DLD1 (cell line): ENCODE data around the gene UTP25.

Source experiments
- in situ Hi-C: cut with HindIII; loops from 2 replicates; pipeline ENCODE4 v1.10.0; 2017; ENCODE audit warnings: low sequenced_read_pairs

The UTP25 gene

DNA sequence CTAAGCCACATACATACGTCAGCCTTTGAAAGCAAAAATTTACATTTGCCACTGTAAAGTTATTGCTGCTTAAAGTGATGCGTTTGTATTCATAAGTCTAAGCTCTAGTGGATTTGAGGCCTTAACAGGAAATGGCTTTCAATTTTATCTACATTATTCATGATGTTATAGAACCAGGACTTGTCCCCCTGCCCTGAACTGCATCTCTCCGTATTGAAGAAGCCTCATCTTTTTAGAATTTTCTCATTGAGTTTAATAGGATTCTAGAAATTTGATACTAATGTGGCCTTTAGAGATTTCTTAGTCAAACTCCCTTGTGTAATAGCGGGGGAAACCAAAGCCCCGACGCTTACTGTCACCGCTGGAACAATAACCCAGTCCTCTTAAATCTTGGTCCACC lies 9.9 kb downstream of the UTP25 start:
- in situ Hi-C loops = no loop called here

DNA sequence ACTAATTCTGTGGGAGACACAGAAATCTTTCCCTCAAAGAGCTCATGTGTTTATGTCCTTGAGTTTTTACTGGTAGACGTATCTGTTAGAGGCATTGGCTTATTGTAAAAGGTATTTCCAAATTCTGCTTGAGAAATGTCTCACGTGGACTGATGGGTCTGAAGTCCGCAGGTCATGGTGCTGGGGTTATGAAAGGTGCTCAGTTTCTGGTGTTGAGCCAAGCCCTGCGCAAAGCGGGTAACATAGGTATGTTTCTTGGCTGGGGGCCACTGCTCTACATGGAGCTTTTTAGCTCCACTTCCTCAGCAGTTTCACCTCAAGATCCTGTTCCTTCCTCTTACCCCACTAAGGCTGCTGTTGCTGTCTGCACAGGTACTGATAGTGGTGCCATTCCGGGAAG lies 10.8 kb downstream of the UTP25 start:
- in situ Hi-C loops = no loop called here

DNA sequence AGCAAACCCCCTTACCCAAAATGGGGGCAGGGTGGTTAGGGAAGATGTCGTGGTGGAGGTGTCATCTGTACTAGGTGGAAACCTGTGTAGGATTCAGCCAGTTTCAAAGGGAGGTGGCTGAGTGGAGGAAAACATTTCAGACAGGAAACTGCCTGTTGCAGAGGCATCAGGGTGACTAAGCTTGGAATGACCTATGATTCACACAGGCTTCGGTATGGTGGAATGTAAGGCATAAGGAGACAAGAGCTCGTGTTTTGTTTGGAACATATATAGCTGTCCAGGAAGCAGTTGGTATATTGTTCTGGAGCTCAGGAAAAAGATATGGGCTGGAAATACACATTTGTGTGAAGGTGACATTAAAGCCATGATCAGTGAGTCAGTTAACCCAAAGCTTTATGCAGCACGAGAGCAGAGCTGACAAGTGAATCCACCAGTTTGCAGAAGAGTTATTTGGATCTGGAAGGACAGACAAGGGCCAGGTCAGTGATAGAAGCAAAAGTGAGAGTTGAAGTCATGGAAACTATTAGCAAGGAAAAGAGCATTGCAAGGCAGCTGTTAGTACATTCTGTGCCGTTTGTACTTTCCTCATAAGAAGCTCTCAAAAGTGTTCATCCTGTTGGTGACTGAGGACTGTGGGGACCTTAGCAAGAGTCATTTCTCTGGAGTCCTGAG lies 12.2 kb downstream of the UTP25 start:
- in situ Hi-C loops = no loop called here

DNA sequence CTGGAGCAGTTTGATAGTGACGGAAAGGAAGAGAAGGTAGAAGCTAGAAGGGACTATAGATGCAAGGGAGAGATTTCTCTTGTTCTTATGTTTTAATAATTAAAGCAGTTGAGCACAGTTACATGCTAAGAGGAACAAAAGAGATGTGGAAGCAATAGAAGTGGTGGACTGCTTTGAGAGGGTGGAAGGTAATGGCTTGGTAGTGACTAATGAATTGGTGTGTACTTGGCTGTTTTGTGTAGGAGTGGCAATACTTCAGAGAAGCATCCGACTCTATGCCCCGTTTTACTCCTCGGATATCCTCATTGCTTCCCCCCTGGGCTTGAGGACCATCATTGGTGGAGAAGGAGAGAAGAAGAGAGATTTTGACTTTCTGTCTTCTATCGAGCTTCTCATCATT lies 12.8 kb downstream of the UTP25 start:
- in situ Hi-C loops = no loop called here

DNA sequence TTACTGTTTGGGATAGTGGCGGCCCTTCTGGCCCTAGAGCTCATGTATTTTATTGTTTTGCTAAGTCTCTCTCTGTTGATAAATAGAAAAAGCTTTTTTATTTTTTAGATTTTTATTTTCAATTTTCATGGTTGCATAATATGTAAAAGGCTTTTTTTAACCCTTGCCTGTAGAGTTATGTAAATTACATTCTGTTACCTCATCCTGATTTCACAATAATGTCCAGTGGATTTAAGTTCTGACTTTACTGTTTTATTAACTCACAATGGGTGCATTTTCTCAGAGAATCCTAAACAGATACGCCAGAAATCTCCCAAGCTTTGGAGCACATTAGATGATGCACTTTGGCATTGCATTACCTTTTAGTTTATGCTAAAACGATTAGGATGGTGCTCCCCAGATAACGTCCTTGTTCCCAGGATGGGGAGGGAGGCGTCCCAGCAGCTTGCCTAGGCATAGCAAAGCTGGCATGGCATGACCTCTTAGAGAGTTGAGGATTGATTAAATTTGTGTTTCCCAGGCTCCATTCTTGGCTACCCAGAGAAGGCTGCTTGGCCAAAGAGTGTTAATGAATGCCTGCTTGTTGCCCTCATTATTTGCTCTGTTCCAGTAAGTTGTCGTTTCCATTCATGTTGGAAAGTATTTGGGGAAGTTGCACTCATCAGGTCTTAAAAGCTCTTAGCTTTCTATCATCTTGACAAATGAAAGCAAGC lies 17.1 kb downstream of the UTP25 start:
- in situ Hi-C loops = no loop called here

DNA sequence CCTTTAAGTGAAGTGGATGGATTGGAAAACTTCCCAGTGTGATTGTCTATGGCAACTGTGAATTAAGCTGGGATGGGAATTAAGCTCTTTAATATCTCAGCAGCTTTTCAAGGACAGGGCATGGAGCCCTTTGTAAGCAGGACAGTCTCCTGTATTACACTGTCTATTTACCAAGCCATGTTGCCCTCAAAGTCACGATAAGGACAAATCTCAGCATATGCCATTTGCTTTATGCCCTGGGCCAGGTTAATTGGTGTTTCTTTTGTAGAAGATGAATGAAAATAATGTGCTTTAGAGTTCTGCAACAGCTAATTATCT lies 17.6 kb downstream of the UTP25 start:
- in situ Hi-C loops = no loop called here

DNA sequence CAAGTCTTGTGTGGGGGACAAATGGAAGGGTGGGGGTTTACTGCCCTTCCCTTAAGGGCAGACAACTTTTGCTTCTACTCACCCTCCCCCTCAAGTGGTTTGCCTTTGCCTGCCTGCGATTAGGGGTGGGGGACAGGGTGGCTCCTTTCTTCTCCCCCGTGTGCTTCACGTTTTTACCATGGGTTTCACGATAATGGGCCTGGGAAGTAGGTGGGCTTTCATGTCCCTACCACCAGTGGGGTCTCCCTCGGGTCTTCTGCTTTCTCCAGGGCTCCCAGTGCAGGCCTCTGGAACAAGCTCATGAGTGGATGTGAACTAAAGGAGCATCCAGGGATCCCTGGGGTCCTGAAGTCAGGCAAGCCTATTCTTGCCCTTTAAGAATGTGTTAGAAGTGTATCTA lies 21.6 kb downstream of the UTP25 start:
- in situ Hi-C loops = no loop called here

DNA sequence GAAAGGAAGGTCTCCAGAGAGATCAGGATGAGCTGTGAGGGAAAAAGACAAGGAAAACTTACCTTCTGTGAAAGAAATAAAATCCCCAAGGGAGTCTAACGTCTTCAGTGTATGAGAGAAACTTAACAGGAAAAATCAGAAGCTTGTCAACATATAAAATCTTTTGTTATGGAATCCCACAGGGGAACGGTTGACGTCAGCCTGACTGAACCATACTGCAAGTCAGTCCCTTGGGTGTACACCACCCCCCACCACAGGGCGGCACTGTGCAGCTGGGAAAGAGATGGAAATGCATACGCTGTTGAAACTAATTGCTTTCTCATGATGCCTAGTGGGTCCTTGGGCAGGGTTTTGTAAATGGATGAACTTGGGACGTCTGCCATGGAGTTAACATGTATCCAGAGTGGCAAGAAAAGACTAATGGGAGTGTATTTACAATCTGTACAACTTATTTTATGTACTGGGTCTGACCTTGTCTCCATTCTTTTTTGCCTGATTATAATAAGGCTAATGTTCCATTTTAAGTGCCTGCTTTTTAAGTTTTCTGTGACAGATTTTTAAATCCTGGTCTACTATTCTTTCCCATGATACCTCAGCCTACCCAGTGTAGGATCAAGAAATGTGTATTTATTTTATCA lies 22.7 kb downstream of the UTP25 start:
- in situ Hi-C loops = no loop called here

DNA sequence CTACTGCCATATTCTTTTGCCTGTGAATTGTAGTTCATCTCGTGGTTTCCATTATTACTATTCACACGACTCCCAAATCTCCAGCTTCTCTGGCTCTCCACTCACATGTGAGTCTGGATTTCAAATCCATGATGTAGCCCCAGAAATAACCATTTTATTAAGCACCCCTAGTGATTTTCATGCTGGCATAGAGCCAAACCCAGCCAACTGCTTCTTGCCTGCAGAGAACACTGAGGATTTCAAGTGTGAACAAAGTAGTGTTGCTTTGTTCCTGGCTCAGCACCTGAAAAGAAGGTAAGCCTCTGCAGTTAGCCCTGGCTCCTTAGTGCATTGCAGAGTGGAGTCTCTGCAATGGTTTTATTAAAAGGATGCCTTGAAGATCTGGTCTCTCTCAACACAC lies 25.9 kb downstream of the UTP25 start:
- in situ Hi-C loops = no loop called here

DNA sequence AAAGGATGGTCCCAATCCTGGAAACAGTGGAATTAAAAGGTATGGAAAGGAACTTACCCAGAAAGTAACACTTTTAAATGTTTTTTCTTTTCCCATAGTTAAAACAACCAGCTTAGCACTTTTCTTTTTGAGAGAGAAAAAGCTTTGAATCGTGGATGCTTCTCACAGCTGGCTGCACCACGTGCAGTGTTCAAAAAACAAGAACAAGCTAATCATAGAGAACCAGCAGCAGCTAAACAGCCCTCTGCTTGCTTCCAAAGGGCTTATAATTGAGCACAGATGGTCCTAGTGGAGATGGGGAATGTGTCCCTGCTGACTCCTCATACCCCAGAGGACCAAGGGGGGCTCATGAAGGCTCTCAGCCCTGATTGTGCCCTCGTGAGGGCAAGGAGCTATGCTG lies 26.4 kb downstream of the UTP25 start:
- in situ Hi-C loops = no loop called here

DNA sequence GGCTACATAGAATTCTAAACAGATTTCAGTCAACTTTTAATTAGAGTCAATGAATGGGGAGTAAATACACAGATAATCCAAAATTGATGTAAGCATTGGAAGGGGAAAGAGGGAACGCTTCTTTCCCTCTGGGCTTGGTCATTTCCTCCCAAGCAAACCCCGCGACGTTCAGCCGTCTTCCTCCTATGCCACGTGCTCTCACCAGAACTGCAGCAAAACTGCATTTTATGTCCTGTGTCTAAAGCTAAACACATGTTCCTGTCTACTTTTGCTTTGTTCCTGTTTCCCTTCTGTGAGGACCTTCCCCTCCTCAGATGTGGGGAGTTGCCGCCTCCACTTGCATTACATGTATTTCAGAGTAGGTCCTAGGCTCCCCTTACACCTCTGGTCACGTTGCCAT lies 27.2 kb downstream of the UTP25 start:
- in situ Hi-C loops = no loop called here

DNA sequence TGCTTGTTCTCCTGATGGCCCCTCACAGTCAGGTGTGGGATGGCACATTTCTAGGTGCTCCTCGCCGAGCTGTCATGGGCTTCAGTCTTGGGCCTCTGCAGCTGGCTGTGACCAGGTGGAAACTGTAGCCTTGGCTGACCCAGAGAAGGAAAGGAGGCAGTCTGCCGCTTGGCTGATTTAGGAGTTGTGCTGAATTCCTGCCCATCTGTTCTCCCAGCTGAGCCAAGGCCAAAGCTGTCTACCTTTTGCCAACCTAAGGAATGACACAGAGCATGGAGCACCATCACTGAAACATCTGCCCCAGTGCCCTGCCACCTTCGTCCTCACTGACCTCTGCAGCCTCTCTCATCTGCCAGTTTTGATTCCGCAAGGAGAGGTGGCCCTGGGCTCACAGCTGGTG lies 27.9 kb downstream of the UTP25 start:
- in situ Hi-C loops = no loop called here

DNA sequence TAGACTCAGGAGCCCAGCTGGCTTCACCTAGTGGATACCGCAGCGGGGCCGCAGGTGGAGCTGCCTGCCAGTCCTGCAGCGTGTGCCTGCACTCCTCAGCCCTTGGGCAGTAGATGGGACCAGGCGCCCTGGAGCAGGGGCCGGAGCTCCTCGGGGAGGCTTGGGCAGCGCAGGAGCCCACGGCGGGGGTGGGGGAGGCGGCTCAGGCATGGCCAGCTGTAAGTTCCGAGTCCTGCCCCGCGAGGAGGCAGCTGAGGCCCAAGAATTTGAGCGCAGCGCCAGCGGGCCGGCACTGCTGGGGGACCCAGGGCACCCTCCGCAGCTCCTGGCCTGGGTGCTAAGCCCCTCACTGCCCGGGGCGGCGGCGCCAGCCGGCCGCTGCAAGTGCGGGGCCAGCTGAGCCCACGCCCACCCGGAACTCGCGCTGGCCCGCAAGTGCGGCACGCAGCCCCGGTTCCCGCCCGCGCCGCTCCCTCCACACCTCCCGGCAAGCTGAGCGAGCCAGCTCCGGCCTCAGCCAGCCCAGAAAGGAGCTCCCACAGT lies 30.9 kb downstream of the UTP25 start:
- in situ Hi-C loops = no loop called here

DNA sequence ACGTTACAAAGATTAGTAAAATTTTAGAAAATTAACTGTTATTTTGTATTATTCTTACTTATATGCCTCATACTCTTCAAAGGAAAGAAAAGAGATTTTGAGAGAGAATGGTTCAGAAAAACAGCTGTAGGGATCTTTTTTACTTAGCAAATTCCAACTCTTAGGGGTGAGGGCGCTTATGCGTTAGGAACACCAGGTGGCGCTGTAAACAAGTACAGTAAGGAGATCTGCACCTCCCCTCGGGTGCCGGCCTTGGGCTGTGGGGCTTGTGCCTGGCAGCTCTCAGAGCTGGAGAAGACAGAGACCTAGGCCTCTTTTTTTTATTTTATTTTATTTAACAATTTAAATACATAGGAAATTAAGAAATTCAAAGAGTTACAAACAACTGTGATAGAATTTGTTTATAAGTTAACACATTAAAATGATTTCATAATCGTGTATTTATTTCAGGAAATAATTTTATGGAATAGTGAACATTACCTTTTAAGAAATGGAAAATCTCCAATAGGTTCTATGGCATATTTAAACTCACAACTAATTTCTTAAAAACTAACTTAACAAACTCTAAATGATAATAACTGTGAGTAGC lies 32.6 kb downstream of the UTP25 start:
- in situ Hi-C loops = no loop called here

DNA sequence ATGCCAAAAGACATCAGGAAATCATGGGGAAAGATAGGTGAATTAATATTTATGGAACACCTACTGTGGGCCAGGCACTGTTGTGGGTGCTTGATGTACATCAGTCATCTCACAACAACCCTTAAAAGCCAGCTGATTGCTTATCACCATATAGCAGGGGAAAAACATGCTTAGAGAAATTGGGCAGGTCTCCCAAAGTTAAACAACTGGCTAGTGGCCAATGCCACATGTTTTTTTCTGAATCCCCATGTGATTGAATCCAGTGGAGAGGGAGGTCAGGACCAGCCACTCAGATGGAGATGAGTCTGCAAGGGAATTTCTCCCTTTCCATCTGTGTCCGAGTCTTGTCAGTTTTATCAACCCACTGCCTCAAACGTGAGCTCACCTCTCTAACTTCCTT lies 33.5 kb downstream of the UTP25 start:
- in situ Hi-C loops = no loop called here

DNA sequence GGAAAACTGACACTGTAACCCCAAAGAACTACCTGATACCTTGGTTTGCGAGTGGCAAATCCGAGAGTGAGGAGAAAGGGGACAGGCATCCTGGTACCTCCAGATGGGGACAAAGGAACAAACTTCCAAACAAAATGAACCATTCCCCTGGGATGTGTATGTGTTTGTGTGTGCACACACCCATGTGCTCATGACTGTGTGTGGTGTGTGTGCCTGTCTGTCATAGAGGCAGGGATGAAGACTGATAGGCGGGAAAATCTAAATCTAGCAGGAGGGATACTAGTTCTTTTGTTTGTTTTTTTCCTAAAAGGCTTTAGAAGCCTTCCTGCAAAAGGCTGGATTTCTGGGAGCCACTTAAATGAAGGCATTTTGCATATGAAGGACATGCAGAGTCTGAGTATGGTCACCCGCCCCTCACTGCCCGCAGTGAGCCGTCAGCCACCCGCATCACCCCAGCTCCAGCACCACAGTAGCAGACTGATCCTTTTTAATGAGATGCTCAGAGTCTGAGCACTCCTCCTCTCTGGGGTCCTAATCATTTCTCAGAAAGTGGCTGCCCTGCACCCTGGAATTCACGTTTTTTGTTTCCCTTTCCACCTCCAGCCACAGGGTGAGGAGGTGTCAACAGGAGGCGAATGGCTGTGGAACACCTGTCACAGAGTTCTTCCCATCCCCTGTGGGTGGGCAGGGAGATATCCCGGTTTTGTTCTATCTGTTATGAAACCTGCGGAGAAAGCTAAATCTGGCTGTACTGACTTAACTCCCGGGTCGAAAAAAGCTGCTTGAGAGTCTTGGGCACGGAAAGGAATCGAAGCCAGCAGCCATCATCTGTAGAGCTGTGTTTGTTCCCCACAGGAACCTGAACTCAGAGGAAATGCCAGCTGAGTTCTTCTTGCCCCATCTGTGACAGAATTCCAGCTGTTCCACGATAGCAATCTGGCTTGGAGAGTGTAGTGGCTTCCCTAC lies 34.9 kb downstream of the UTP25 start:
- in situ Hi-C loops = no loop called here

DNA sequence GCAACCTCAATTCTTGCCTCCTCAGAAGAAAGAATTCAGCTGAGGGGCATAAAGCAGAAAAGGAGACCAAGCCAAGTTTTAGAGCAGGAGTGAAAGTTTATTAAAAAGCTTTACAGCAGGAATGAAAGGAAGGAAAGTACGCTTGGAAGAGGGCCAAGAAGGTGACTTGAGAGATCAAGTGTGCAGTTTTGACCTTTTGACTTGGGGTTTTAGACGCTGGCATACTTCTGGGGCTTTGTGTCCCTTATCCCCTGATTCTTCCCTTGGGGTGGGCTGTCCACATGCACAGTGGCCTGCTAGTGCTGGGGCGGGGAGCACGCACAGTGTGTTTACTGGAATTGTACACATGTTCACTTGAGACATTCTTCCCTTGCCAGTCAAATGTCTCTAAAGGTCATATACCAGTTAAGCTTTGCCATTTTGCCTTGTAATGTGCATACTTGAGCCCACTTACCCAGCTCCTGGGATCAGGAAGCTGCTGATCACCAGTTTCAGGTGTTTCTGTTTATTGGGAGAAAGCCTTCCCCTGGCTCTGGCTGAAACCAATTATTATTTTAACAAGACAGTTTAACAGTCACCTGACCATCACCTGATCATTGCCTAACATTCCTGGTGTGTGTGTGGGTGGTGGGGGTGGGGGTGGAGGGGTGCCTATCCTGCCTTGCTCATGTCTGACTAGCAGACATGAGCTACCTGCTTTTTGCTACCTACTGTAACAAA lies 36.2 kb downstream of the UTP25 start:
- in situ Hi-C loops = no loop called here

DNA sequence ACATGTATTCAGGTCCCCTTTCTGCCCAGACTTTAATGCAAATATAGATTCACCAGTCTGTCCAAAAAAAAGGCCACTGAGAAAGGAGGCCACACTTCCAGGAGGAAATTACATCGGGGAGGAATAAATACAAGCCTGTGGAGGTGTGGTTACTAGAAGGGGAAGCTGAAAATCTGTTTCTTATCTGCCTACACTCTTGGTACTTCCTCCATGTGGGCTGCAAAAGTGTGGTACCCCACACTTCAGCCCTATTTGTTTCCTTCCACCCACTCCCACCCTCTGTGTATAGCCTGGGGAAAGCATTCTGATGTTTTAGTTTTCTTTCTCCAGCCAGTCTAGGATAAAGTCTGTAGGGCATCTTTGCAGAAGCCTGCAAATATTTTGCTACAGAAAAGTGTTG lies 38.4 kb downstream of the UTP25 start:
- in situ Hi-C loops = no loop called here

DNA sequence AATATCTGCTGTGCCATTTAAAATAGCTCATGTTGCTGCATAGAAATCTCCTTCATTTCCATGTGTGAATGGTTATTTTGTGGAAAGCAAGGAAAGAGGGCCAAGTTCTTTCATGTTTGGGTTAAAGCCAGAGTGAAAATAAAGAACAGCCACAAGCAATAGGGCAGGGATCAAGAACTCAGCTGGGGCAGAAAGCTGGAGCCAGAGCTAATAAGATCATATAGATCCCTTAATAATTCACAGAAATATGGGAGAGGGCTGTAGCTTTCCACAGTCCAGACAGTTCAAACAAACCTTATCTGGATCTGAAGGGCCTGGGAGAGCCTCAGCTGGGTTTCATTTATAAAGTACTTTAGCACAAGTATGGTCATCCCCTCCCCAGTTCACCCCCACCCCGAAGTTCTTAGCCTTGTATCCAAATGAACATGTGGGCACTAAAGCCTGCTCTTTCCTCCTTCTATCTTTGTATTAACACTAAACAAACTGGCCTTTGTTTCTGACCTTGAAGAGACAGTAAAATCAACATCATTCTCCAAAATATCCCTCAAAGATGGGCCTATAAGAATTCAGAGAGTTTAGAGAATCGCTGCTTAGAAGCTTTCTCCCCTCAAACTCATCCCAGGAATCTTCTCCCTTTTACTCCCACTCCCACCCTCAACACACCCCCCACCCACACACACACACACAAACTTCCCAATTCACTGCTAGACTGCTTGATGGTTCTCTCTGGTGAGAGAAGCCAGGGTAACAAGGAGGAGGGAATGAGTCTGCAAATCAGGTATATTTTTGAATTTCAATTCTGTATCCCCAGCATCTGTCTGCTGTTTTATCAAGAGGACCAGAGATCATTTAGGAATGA lies 41.7 kb downstream of the UTP25 start:
- in situ Hi-C loops = no loop called here
